H9 (cell line): ENCODE data around the gene LNP1. TPM values are rescaled to one million over a fixed set of nuclear protein-coding genes. Genes with fewer than 3 reads are reported as not detected.

Source experiments
- DNase-seq: peaks from one replicate; pipeline ENCODE4 v3.0.0-alpha.2; 2017
- H2AFZ ChIP-seq: one replicate; pipeline ENCODE4 v1.6.1; 2013; ENCODE audit warnings: mild to moderate bottlenecking, low read length, control low read depth, moderate library complexity
- H2AK5ac ChIP-seq: 2 replicates; pipeline ENCODE4 v1.6.1; 2013; ENCODE audit warnings: low read length, control low read depth, mixed read lengths; ENCODE audit not compliant: insufficient read length
- H2BK120ac ChIP-seq: one replicate; pipeline ENCODE4 v1.6.1; 2013; ENCODE audit warnings: low read depth, mild to moderate bottlenecking, low read length, control low read depth, inconsistent platforms; ENCODE audit not compliant: poor library complexity, severe bottlenecking
- H2BK12ac ChIP-seq: 2 replicates; pipeline ENCODE4 v1.6.1; 2013; ENCODE audit warnings: low read length, control low read depth, mixed read lengths, low read depth; ENCODE audit not compliant: insufficient read length
- H2BK15ac ChIP-seq: 2 replicates; pipeline ENCODE4 v1.6.1; 2013; ENCODE audit warnings: low read depth, low read length, control low read depth
- H2BK20ac ChIP-seq: one replicate; pipeline ENCODE4 v1.6.1; 2013; ENCODE audit warnings: low read depth, mild to moderate bottlenecking, low read length, control low read depth, inconsistent platforms; ENCODE audit not compliant: poor library complexity, severe bottlenecking
- H2BK5ac ChIP-seq: 2 replicates; pipeline ENCODE4 v1.6.1; 2013; ENCODE audit warnings: low read length, control low read depth, mixed read lengths; ENCODE audit not compliant: insufficient read length
- H3K14ac ChIP-seq: 2 replicates; pipeline ENCODE4 v1.6.1; 2013; ENCODE audit warnings: low read length, control low read depth; ENCODE audit not compliant: insufficient read depth
- H3K18ac ChIP-seq: 2 replicates; pipeline ENCODE4 v1.6.1; 2013; ENCODE audit warnings: low read depth, mild to moderate bottlenecking, mixed read lengths, low read length, control low read depth; ENCODE audit not compliant: insufficient read length
- H3K23ac ChIP-seq: 2 replicates; pipeline ENCODE4 v1.6.1; 2013; ENCODE audit warnings: low read length, control low read depth, mixed read lengths, low read depth; ENCODE audit not compliant: insufficient read length
- H3K23me2 ChIP-seq: 2 replicates; pipeline ENCODE4 v1.6.1; 2013; ENCODE audit warnings: low read depth, mild to moderate bottlenecking, mixed read lengths, low read length, control low read depth; ENCODE audit not compliant: insufficient read length, poor library complexity, severe bottlenecking
- H3K27ac ChIP-seq: 2 replicates; pipeline ENCODE4 v1.5.1; 2013; ENCODE audit warnings: low read length, control low read depth, mixed read lengths, low read depth; ENCODE audit not compliant: insufficient read length
- H3K27me3 ChIP-seq: 2 replicates; pipeline ENCODE4 v1.6.1; 2013; ENCODE audit warnings: low read length, control low read depth, inconsistent platforms; ENCODE audit not compliant: insufficient read depth
- H3K4ac ChIP-seq: 2 replicates; pipeline ENCODE4 v1.6.1; 2013; ENCODE audit warnings: low read depth, mild to moderate bottlenecking, control low read depth, inconsistent platforms, low read length, moderate library complexity
- H3K4me1 ChIP-seq: 2 replicates; pipeline ENCODE4 v1.6.1; 2013; ENCODE audit warnings: low read length, control low read depth, inconsistent platforms; ENCODE audit not compliant: insufficient read depth
- H3K4me2 ChIP-seq: 2 replicates; pipeline ENCODE4 v1.6.1; 2013; ENCODE audit warnings: low read length, control low read depth, mixed read lengths; ENCODE audit not compliant: insufficient read length, insufficient read depth
- H3K56ac ChIP-seq: 2 replicates; pipeline ENCODE4 v1.6.1; 2013; ENCODE audit warnings: low read depth, mild to moderate bottlenecking, mixed read lengths, low read length, control low read depth; ENCODE audit not compliant: insufficient read length
- H3K79me1 ChIP-seq: 2 replicates; pipeline ENCODE4 v1.6.1; 2013; ENCODE audit warnings: low read depth, mild to moderate bottlenecking, moderate library complexity, low read length, control low read depth, inconsistent platforms; ENCODE audit not compliant: insufficient read depth, poor library complexity, severe bottlenecking
- H3K79me2 ChIP-seq: 2 replicates; pipeline ENCODE4 v1.6.1; 2013; ENCODE audit warnings: low read length, control low read depth, inconsistent platforms; ENCODE audit not compliant: insufficient read depth
- H3K9ac ChIP-seq: 2 replicates; pipeline ENCODE4 v1.6.1; 2013; ENCODE audit warnings: low read length, control low read depth, mixed read lengths; ENCODE audit not compliant: insufficient read length; ENCODE audit errors: extremely low read depth
- H3K9me3 ChIP-seq: one replicate; pipeline ENCODE4 v1.6.1; 2013; ENCODE audit warnings: low read depth, low read length, inconsistent platforms; ENCODE audit not compliant: control insufficient read depth
- H3T11ph ChIP-seq: one replicate; pipeline ENCODE4 v1.6.1; 2013; ENCODE audit warnings: mild to moderate bottlenecking, low read length, control low read depth, inconsistent platforms
- H4K20me1 ChIP-seq: one replicate; pipeline ENCODE4 v1.6.1; 2013; ENCODE audit not compliant: control insufficient read depth, insufficient read length, insufficient read depth
- H4K5ac ChIP-seq: 2 replicates; pipeline ENCODE4 v1.6.1; 2013; ENCODE audit warnings: low read depth, mild to moderate bottlenecking, mixed read lengths, low read length, control low read depth; ENCODE audit not compliant: insufficient read length
- H4K8ac ChIP-seq: replicated peaks from 2 replicates; pipeline ENCODE4 v1.6.1; 2013; ENCODE audit warnings: low read length, control low read depth, mixed read lengths, low read depth; ENCODE audit not compliant: insufficient read length
- H4K91ac ChIP-seq: 2 replicates; pipeline ENCODE4 v1.6.1; 2013; ENCODE audit warnings: low read depth, mild to moderate bottlenecking, moderate library complexity, mixed read lengths, low read length, control low read depth; ENCODE audit not compliant: insufficient read length
- H3K27ac Mint-ChIP-seq, 3 experiments: 2 replicates in 2 of 3; 3 replicates in 1 of 3; pipeline ENCODE4 v1.8.0; 2020 to 2021; ENCODE audit warnings: mixed read lengths in 3 of 3, mild to moderate bottlenecking in 1 of 3, moderate library complexity in 1 of 3
- H3K27me3 Mint-ChIP-seq: 2 replicates; pipeline ENCODE4 v1.8.0; 2021; ENCODE audit warnings: low read depth, mild to moderate bottlenecking, moderate library complexity, mixed read lengths
- H3K36me3 Mint-ChIP-seq, 3 experiments: 2 replicates in 2 of 3; 3 replicates in 1 of 3; pipeline ENCODE4 v1.8.0; 2020 to 2021; ENCODE audit warnings: low read depth in 3 of 3, mixed read lengths in 3 of 3; ENCODE audit not compliant: insufficient read depth in 1 of 3
- H3K4me1 Mint-ChIP-seq, 2 experiments: 2 replicates each; pipeline ENCODE4 v1.8.0; 2020; ENCODE audit warnings: mixed read lengths in 2 of 2
- H3K4me3 Mint-ChIP-seq, 2 experiments: 2 replicates in 1 of 2; 3 replicates in 1 of 2; pipeline ENCODE4 v1.8.0; 2020 to 2021; ENCODE audit warnings: mild to moderate bottlenecking in 2 of 2, mixed read lengths in 2 of 2, moderate library complexity in 1 of 2
- H3K9me3 Mint-ChIP-seq, 2 experiments: 2 replicates in 1 of 2; 3 replicates in 1 of 2; pipeline ENCODE4 v1.8.0; 2020; ENCODE audit warnings: mild to moderate bottlenecking in 2 of 2, mixed read lengths in 2 of 2, moderate library complexity in 1 of 2
- CTCF ChIP-seq: fragments of 200-600 bp; sonication (generic); conservative IDR thresholded peaks from 3 replicates; pipeline ENCODE4 v1.8.0; 2021; ENCODE audit warnings: antibody characterized with exemption, mild to moderate bottlenecking
- WGBS: extraction: QIAGEN DNeasy Blood & Tissue Kit; methylation state at CpG from one replicate; pipeline ENCODE4 v1.1.7; 2013; ENCODE audit warnings: missing lambda C conversion rate, low lambda C conversion rate, mixed read lengths; ENCODE audit not compliant: insufficient read length; ENCODE audit errors: extremely low coverage; 5-methylcytosine and 5-hydroxymethylcytosine counted together
- total RNA-seq: library from RNA; stranded (reverse); gene quantifications from 2 replicates; pipeline ENCODE4 v1.2.1, GENCODE V29; 2021

The LNP1 gene
- total RNA-seq, 1 experiment from 2014 or later: 4.1 TPM

DNA sequence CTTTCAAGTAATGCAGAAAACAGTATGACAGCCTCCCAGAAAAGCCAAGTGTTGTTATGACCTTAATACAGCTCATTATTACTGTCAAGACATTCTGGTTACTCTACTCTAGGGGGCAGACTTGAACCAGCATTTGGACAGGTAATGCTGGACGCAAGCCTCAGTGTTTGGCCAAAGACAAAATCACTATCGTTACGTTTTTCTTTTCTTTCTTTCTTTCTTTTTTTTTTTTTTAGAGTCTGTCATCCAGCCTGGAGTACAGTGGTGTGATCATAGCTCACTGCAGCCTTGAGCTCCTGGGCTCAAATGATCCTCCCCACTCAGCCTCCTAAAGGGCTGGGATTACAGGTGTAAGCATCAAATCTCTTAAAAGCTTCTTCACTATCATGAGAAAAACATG, 61.7 kb downstream of the LNP1 start:
- H2BK5ac ChIP-seq: no peak overlapping the region
- peak; percentile 87 for TF ChIP-seq CTCF
- no peak overlapping the region for H3K4me2 ChIP-seq
- H3K4me1 ChIP-seq: no peaks in the 10 kb centered on the region
- no peaks in the 10 kb centered on the region for H3K79me2 ChIP-seq
- H3K4me1 Mint-ChIP-seq: peaks cover 16 to 21% of the 10 kb centered on the region in 2 experiments
- H3K4ac ChIP-seq: no peak overlapping the region
- H4K20me1 ChIP-seq: no peaks in the 10 kb centered on the region
- H2BK15ac ChIP-seq: no peak overlapping the region
- H3K4me3 Mint-ChIP-seq: no peak overlapping the region
- H3K27ac Mint-ChIP-seq: peak overlapping the region in 1 of 3 experiments; percentile 32; a peak in 1 of 7 replicates
- H3K14ac ChIP-seq: no peak overlapping the region
- no peaks in the 10 kb centered on the region for H3K79me1 ChIP-seq
- no peaks in the 10 kb centered on the region for H3K27me3 Mint-ChIP-seq
- no CpG with 5 or more reads among the region's 3 CpGs for WGBS
- H2BK20ac ChIP-seq: no peak overlapping the region
- H2BK12ac ChIP-seq: no peak overlapping the region
- H3K36me3 Mint-ChIP-seq: peaks cover 4 to 24% (median 12%) of the 10 kb centered on the region in 3 experiments
- H3K23me2 ChIP-seq: no peaks in the 10 kb centered on the region
- no peak overlapping the region for H3T11ph ChIP-seq
- peaks cover 7% of the 10 kb centered on the region for H3K9me3 ChIP-seq
- H4K91ac ChIP-seq: no peak overlapping the region
- peaks cover 14 to 21% of the 10 kb centered on the region in 2 experiments for H3K9me3 Mint-ChIP-seq
- H3K9ac ChIP-seq: no peak overlapping the region
- no peak overlapping the region for H2AFZ ChIP-seq
- DNase-seq: no peak
- H3K27me3 ChIP-seq: no peaks in the 10 kb centered on the region
- H2AK5ac ChIP-seq: no peak overlapping the region
- H3K56ac ChIP-seq: no peak overlapping the region
- no peak overlapping the region for H3K18ac ChIP-seq
- H2BK120ac ChIP-seq: no peak overlapping the region
- no peak overlapping the region for H4K8ac ChIP-seq
- no peak overlapping the region for H3K27ac ChIP-seq
- H3K23ac ChIP-seq: no peak overlapping the region
- H4K5ac ChIP-seq: no peak overlapping the region
